GM23338 (cell line): ENCODE measurements around the gene DHRS2. TPM values are rescaled to one million over a fixed set of nuclear protein-coding genes. Genes with fewer than 3 reads are reported as not detected.

ENCODE experiments used
- ATAC-seq: fragments of 200-7000 bp; cut with Tn5 transposase; 3 replicates; pipeline ENCODE4 v1.9.1; 2020
- DNase-seq: peaks from one replicate; pipeline ENCODE4 v3.0.0-alpha.2; 2015; ENCODE audit warnings: low spot score
- H2AFZ ChIP-seq: fragments of 200-600 bp; sonication (generic); 2 replicates; pipeline ENCODE4 v1.8.0; 2016; ENCODE audit warnings: antibody characterized with exemption, mild to moderate bottlenecking, moderate library complexity
- H3F3A ChIP-seq: fragments of 200-600 bp; sonication (generic); replicated peaks from 2 replicates; pipeline ENCODE4 v1.8.0; 2017; ENCODE audit warnings: antibody characterized with exemption, mixed run types, low read depth
- H3K27ac ChIP-seq: fragments of 200-600 bp; sonication (generic); 2 replicates; pipeline ENCODE4 v1.6.1; 2016; ENCODE audit warnings: low read depth
- H3K27me3 ChIP-seq: fragments of 200-600 bp; sonication (generic); 2 replicates; pipeline ENCODE4 v1.8.0; 2016; ENCODE audit warnings: mild to moderate bottlenecking, mixed run types, moderate library complexity; ENCODE audit not compliant: insufficient read depth
- H3K36me3 ChIP-seq: fragments of 200-600 bp; sonication (generic); 2 replicates; pipeline ENCODE4 v1.8.0; 2016; ENCODE audit warnings: mild to moderate bottlenecking; ENCODE audit not compliant: insufficient read depth
- H3K4me1 ChIP-seq: fragments of 200-600 bp; sonication (generic); 2 replicates; pipeline ENCODE4 v1.8.0; 2016; ENCODE audit warnings: mild to moderate bottlenecking, moderate library complexity; ENCODE audit not compliant: insufficient read depth
- H3K4me2 ChIP-seq: fragments of 200-600 bp; sonication (generic); 2 replicates; pipeline ENCODE4 v1.7.1; 2017; ENCODE audit warnings: mixed run types
- H3K4me3 ChIP-seq: fragments of 200-600 bp; sonication (generic); 2 replicates; pipeline ENCODE4 v1.6.1; 2016; ENCODE audit warnings: mixed run types
- H3K79me2 ChIP-seq: fragments of 200-600 bp; sonication (generic); replicated peaks from 2 replicates; pipeline ENCODE4 v1.8.0; 2017; ENCODE audit warnings: mild to moderate bottlenecking; ENCODE audit not compliant: insufficient read depth
- H3K9me2 ChIP-seq: fragments of 200-600 bp; sonication (generic); 2 replicates; pipeline ENCODE4 v1.8.0; 2017; ENCODE audit not compliant: insufficient read depth
- H4K20me1 ChIP-seq: fragments of 200-600 bp; sonication (generic); replicated peaks from 2 replicates; pipeline ENCODE4 v1.8.0; 2017; ENCODE audit warnings: mild to moderate bottlenecking; ENCODE audit not compliant: insufficient read depth
- H3K27ac Mint-ChIP-seq: 2 replicates; pipeline ENCODE4 v1.8.0; 2020; ENCODE audit warnings: inconsistent platforms, mild to moderate bottlenecking, moderate library complexity, mixed read lengths
- H3K27me3 Mint-ChIP-seq: 3 replicates; pipeline ENCODE4 v1.8.0; 2022; ENCODE audit warnings: low read depth, mild to moderate bottlenecking, moderate library complexity, mixed read lengths, inconsistent platforms; ENCODE audit not compliant: insufficient read depth, poor library complexity
- H3K36me3 Mint-ChIP-seq: 3 replicates; pipeline ENCODE4 v1.8.0; 2021; ENCODE audit warnings: low read depth, mild to moderate bottlenecking, inconsistent platforms, moderate library complexity, mixed read lengths
- H3K4me1 Mint-ChIP-seq: 3 replicates; pipeline ENCODE4 v1.8.0; 2020; ENCODE audit warnings: mild to moderate bottlenecking, inconsistent platforms, mixed read lengths
- H3K4me3 Mint-ChIP-seq: 3 replicates; pipeline ENCODE4 v1.8.0; 2021; ENCODE audit warnings: moderate library complexity, mild to moderate bottlenecking, inconsistent platforms, mixed read lengths
- H3K9me3 Mint-ChIP-seq: 3 replicates; pipeline ENCODE4 v1.8.0; 2020; ENCODE audit warnings: moderate library complexity, mild to moderate bottlenecking, inconsistent platforms, mixed read lengths
- CREB1 ChIP-seq: fragments of 250-450 bp; sonication (Bioruptor Pico); IDR thresholded peaks from 2 replicates; pipeline ENCODE4 v1.5.0; 2020; ENCODE audit warnings: low read depth, mild to moderate bottlenecking, moderate library complexity
- CTCF ChIP-seq, 2 experiments: fragments of 200-600 bp in 1 of 2; sonication (generic) in 1 of 2; conservative IDR thresholded peaks; 2 replicates each; pipeline versions ENCODE4 v1.5.1 to v1.6.1; 2016 to 2017; ENCODE audit warnings: antibody characterized with exemption in 2 of 2, low read depth in 2 of 2, mild to moderate bottlenecking in 2 of 2, moderate library complexity in 1 of 2
- ETS1 ChIP-seq: IDR thresholded peaks from 2 replicates; pipeline ENCODE4 v1.6.1; 2016; ENCODE audit warnings: antibody characterized with exemption
- EZH2 ChIP-seq: fragments of 200-600 bp; sonication (generic); IDR thresholded peaks from one replicate; pipeline ENCODE4 v1.8.0; 2017; ENCODE audit warnings: antibody characterized with exemption, mild to moderate bottlenecking, low read depth; ENCODE audit not compliant: unreplicated experiment
- EZH2phosphoT487 ChIP-seq: fragments of 200-600 bp; sonication (generic); IDR thresholded peaks from one replicate; pipeline ENCODE4 v1.8.1; 2018; ENCODE audit warnings: antibody characterized with exemption; ENCODE audit not compliant: unreplicated experiment
- JUNB ChIP-seq: IDR thresholded peaks from one replicate; pipeline ENCODE4 v1.6.1; 2016; ENCODE audit warnings: antibody characterized with exemption; ENCODE audit not compliant: unreplicated experiment
- NANOG ChIP-seq: IDR thresholded peaks from 2 replicates; pipeline ENCODE4 v1.6.1; 2016; ENCODE audit warnings: antibody characterized with exemption, borderline replicate concordance
- POLR2AphosphoS5 ChIP-seq: IDR thresholded peaks from 2 replicates; pipeline ENCODE4 v1.6.1; 2016; ENCODE audit warnings: antibody characterized with exemption, low read depth
- REST ChIP-seq: IDR thresholded peaks from one replicate; pipeline ENCODE4 v1.6.1; 2018; ENCODE audit warnings: antibody characterized with exemption; ENCODE audit not compliant: unreplicated experiment
- STAT1 ChIP-seq: IDR thresholded peaks from one replicate; pipeline ENCODE4 v1.6.1; 2016; ENCODE audit warnings: antibody characterized with exemption; ENCODE audit not compliant: unreplicated experiment
- ZNF114 ChIP-seq: fragments of 250-450 bp; sonication (Bioruptor Pico); IDR thresholded peaks from 2 replicates; pipeline ENCODE4 v1.5.0; 2020; ENCODE audit warnings: mild to moderate bottlenecking, moderate library complexity
- ZNF331 ChIP-seq: fragments of 250-450 bp; sonication (Bioruptor Pico); IDR thresholded peaks from 2 replicates; pipeline ENCODE4 v1.5.0; 2020; ENCODE audit warnings: low read depth, mild to moderate bottlenecking, moderate library complexity
- ZNF462 ChIP-seq: fragments of 250-450 bp; sonication (Bioruptor Pico); IDR thresholded peaks from 2 replicates; pipeline ENCODE4 v1.5.0; 2020; ENCODE audit warnings: mild to moderate bottlenecking, moderate library complexity
- polyA plus RNA-seq: library from polyadenylated mRNA; unstranded; fragments of >200 nt; fragmentation: Nextera tagmentation; extraction: Ambion mirVana; gene quantifications from 2 replicates; pipeline ENCODE4 v1.2.1, GENCODE V29; 2016
- total RNA-seq: library from RNA; depleted of rRNA; stranded (reverse); fragments of >200 nt; shearing (Covaris generic); gene quantifications from 2 replicates; pipeline ENCODE4 v1.2.3, GENCODE V29; 2014

The DHRS2 gene
- total and polyA plus RNA-seq, 2 experiments from 2014 or later: 0.42 to 0.48 TPM

- H3K27ac Mint-ChIP-seq: no peak overlapping the region
- H3K27ac ChIP-seq: no peak overlapping the region
- H3K4me3 ChIP-seq: no peak overlapping the region
- no peak overlapping the region for H3K4me3 Mint-ChIP-seq
- no peak overlapping the region for H2AFZ ChIP-seq
- H3K79me2 ChIP-seq: no peaks in the 10 kb centered on the region
- ATAC-seq: no peak
- no peak overlapping the region for H3K4me2 ChIP-seq
- no peak for TF ChIP-seq EZH2
- TF ChIP-seq EZH2phosphoT487: no peak
- no peak for TF ChIP-seq ZNF114 (CRISPR knock-in tag)
- no peak for TF ChIP-seq ZNF462 (CRISPR knock-in tag)
- no peak for TF ChIP-seq REST
- no peak for TF ChIP-seq NANOG
- TF ChIP-seq CREB1: no peak
- TF ChIP-seq ETS1: no peak
- TF ChIP-seq CTCF (conservative IDR thresholded peaks at IDR 0.05; ENCODE audit: low read depth in 2 of 2): no peak
- TF ChIP-seq ZNF331 (CRISPR knock-in tag): no peak
- no peak for TF ChIP-seq STAT1
- TF ChIP-seq JUNB: no peak
- TF ChIP-seq POLR2AphosphoS5: no peak
- no peaks in the 10 kb centered on the region; the same call in 1 of the 2 replicates for H3K4me1 ChIP-seq
- H3K4me1 Mint-ChIP-seq: peaks cover 2% of the 10 kb centered on the region; the same call in 1 of the 3 replicates
- no peaks in the 10 kb centered on the region for H3K36me3 Mint-ChIP-seq
- H3K36me3 ChIP-seq: no peaks in the 10 kb centered on the region
- no peaks in the 10 kb centered on the region for H3K9me3 Mint-ChIP-seq
- no peaks in the 10 kb centered on the region for H3K27me3 ChIP-seq
- H3F3A ChIP-seq: no peaks in the 10 kb centered on the region
- DNase-seq: no peak
- peaks cover 2% of the 10 kb centered on the region for H3K27me3 Mint-ChIP-seq
- H3K9me2 ChIP-seq: no peaks in the 10 kb centered on the region; the same call in 1 of the 2 replicates
- no peaks in the 10 kb centered on the region for H4K20me1 ChIP-seq
Observed at GRCh38 chr14:23663127-23663526, 27.0 kb downstream of the DHRS2 start.
